Breast epithelium (tissue), 3 donors: ENCODE data around the gene ZNHIT2.

Experiments
- POLR2AphosphoS5 ChIP-seq, 3 donors: sonication (generic); formaldehyde crosslinking; IDR thresholded peaks; one replicate each; pipeline ENCODE4 v1.6.1; 2017; ENCODE audit warnings: antibody characterized with exemption in 3 of 3
- TF ChIP-seq, protein P1 (sequence below), 3 donors: fragments of 450-650 bp; IDR thresholded peaks; one replicate each; pipeline ENCODE4 v1.5.1; 2016 to 2017; ENCODE audit warnings: antibody characterized with exemption in 3 of 3, mild to moderate bottlenecking in 3 of 3, moderate library complexity in 3 of 3

DNA sequence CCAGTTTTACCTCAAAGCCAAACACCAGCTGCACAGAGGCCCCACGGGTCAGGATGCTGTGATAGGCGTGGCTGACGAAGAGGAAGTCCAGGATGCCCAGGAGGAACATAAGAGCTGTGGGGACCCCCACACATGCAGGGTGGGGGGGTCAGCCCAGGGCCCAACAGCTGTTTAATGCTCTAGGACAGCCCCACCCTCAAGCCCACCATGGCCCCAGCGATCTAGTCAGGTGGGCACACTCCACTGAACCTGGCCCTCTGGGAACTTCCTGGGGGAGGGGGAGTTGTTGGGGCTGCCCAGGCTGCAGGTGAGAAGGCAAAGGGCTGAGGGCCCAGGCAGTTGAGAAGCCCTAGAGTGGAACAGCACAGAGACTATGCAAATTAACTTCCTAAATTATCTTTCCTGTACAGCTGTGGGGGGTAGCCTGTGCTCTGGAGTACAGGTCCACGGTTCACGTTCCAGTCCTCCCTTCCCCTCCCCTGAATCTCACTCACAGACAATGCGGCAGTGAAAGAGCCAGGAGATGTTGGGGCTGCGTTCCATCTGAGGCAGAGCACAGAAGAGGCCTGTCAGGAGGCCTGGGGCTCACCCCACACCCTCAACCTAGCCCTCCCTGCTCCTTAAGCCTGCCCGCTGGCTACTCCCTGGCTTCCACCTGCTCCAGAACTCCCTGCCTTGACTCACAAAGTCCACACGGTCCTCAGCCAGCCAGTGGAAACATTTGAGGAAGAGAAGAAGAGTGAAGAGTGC, 14.9 kb upstream of the ZNHIT2 start:
- TF ChIP-seq, protein P1, sequence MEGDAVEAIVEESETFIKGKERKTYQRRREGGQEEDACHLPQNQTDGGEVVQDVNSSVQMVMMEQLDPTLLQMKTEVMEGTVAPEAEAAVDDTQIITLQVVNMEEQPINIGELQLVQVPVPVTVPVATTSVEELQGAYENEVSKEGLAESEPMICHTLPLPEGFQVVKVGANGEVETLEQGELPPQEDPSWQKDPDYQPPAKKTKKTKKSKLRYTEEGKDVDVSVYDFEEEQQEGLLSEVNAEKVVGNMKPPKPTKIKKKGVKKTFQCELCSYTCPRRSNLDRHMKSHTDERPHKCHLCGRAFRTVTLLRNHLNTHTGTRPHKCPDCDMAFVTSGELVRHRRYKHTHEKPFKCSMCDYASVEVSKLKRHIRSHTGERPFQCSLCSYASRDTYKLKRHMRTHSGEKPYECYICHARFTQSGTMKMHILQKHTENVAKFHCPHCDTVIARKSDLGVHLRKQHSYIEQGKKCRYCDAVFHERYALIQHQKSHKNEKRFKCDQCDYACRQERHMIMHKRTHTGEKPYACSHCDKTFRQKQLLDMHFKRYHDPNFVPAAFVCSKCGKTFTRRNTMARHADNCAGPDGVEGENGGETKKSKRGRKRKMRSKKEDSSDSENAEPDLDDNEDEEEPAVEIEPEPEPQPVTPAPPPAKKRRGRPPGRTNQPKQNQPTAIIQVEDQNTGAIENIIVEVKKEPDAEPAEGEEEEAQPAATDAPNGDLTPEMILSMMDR (IDR thresholded peaks at IDR 0.05), result no peak
- TF ChIP-seq POLR2AphosphoS5 (IDR thresholded peaks at IDR 0.05), result no peak
